HG03060 (cell line): Measurements from ENCODE around the gene ROBO1.

Experiments
- ATAC-seq: cut with Tn5 transposase; IDR thresholded peaks from one replicate; pipeline ENCODE4 v1.9.1; 2021; ENCODE audit warnings: low read depth, moderate number of reproducible peaks; ENCODE audit not compliant: unreplicated experiment

ROBO1 gene

DNA sequence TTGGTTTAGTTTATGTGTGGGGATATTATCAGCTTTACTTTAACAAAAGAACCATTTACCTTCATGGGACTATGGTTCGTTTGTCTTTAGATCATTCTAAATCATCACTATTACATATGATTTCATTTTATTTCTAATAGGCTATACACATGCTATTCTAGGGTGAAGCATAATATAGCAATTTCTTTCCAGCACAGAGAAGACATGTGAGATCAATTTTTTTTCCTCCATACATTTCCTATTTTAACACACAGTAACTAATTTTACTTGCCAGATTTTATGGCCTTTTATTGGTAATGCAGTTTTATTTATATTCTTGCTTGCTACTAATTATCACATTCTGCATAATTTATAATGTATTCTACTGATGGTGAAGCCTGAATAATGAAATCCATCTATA lies 287.1 kb downstream of the ROBO1 start:
- no peak for ATAC-seq

DNA sequence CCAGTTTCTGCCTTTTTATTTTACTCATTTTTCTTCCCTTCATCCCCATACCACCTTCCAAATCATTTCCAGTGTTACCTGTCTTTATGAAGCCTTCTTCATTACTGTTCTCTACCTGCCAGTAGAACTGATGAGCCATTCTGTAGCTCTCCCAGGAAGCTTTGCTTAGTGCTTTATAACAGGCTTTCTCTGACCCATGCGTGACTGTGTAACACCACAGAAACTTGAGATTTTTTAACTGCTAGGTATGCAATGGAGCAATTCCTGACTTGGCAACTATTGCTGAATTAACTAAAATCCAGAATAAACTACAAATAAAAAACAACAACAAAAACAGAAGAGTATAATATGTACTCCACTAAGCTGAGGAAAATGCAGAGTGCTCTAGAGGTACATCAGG lies 289.2 kb downstream of the ROBO1 start:
- ATAC-seq: no peak

DNA sequence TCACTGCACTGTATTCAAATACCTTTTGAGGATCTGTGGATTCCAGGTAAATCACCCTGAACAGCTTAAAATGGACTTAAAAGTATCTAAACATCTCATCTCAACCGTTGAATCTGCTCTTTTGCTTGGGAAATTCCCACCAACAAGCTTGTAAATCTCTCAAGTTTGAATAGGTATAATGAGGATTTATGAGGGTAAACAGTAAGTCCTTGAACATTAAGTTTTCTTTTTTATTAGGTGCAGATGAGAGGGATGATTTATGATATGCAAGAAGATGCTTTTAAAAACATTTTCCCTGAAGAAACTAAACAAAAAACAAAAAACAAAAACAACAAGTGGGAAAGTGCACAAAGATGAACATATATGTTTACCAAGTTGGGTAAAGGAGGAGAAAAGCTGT lies 290.6 kb downstream of the ROBO1 start:
- no peak for ATAC-seq

DNA sequence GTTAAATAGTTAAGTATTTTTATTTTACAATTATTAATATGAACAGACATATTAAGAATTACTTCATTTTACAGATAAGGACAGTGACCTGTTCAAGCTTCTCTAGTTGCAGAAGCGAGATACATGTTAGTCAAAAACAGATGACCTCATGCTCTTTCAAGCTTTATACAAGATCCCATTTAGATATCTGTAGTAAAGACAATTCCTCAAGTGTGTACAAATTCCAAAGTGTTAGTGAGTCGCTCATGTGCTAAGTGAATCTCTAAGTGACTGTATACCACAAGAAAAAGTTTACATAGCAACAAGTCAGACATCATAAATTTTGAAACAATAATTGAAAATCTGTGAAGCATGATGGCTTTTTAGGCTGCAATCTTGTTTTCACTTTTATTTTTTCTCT lies 293.8 kb downstream of the ROBO1 start:
- no peak for ATAC-seq

DNA sequence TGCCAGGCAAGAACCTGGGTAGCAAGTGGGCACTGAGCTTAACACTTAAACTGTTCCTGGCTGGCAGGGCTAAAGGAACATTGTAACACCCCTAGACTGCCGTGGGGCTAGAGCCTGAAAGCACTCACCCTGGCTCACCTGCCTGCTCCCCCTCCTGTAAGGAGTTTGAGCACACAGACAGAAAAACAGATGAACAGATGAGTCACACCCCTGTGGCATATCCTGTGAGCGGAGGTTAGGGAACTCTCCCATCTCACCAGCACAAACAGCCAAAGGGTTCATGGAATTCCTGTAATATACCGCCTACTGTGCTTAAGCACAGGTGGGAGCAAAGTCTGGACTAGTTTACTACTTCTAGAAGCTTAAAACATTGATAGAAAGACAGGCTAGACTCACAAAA lies 300.1 kb downstream of the ROBO1 start:
- ATAC-seq: no peak

DNA sequence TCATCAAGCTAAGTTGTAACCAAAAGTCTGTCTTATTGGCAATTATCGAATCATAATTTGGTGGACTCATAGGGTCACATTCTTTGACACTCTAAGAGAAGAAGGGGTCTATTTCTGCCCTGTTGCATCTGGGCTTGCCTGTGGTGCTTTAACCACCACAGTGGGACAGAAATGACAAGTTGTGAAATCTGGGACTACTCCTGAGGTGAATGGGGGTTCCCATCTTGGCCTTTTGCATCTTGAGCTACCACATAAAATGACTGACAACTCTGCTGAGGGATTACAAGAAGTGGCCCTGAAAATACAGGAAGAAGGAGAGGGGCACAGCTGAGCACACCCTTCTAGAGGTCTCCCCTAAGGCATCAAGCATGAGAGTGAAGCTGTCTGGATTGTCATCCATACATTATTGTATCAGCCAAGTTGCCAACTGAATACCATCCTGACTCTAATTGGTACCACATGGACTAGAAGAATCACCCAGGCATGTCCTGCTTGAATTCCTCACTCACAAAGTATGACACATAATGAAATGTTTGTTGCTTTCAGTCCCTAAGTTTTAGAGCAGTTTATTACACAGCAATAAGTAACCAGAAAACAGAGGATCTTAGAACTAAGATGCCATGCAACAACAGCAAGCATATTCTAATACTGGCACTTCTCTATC lies 306.5 kb downstream of the ROBO1 start:
- ATAC-seq: no peak

DNA sequence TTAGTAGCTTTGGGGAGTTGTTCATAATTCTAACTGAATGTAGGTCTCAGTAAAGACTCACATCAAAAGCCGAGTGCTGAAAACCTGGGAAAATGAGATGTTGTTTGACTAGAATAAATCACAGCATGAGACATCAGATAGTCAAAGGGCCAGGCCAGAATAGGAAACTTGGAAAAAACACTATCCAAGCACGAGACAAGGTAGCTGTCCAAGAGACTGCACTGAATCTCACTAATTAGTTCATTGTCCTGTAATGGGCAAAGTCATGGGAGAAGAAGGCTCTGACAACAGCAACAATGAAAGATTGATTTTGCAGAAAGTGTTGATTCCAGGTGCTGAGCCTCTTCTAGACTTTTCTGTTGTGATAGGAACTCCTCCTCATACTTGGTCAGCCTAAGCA lies 314.2 kb downstream of the ROBO1 start:
- no peak for ATAC-seq

DNA sequence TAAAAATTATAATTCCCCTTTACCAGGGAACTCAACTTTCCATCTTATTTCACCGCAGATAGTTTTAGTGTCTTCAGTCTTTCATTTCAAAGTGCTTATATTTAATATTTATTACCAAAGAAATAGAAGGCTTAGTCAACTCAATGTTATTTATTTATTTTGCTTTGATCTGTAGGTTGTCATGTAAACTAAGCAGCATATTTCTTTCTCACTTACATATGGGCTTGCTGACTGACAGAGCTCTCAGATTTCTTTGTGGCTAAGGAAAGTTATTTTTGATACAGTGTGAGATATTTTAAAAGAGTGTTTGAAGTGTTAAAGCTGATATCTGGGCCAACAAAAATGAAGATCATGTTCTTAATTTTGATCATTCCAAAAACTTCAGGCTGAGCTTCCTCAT lies 331.4 kb downstream of the ROBO1 start:
- no peak for ATAC-seq

DNA sequence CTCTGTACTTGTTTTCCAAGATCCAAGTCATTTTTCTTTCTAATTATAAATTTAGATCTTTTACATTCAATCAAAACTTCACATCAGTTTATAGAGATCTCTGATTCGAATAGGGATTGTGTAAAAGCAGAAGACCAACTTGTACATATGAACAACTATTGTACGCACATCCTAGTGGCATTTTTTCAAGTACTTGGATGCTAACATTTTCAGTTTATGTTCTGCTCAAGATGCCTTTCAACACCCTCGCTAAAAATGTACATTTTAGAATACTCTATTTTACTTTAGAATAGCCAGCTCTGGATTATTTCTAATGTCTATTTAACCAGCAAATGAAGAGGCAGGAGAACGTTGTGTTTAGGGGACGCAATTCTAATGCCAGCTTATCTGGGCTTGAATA lies 340.7 kb downstream of the ROBO1 start:
- no peak for ATAC-seq

DNA sequence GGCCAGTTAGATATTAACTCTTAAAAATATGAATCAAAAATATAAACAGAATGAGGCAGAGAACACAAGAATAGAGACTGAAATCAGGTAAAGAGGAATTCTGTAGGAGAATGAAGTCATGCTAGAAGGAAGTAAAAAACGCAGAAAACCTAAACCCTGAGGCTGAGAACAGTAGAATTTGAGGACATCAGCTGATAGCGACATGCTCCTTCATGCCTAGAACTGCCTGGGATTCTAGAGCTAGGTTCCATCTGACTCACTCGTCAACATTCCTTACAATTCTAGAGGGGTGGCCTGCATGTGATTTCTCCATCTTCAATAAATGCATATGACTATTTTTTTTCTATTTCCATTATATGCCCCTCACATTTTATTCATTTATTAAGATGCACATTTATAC lies 343.0 kb downstream of the ROBO1 start:
- ATAC-seq: no peak

DNA sequence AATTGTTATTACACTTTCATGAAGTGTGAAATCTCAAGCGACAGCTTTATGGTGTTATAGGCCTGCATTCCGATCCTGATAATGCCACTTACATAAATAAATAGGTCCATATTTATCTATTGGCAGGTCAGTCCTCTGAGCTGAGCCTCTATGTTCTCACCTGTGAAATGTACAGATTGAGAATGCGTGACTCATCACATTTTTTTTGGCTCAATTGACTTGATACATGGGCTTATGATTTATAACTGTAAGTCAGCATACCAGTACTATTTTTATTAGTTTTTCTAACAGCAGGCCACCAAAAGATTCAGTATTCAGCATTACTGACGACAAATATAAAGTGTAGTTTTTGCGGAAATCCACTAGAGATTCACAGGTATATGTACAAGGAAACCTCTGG lies 344.4 kb downstream of the ROBO1 start:
- ATAC-seq: no peak

DNA sequence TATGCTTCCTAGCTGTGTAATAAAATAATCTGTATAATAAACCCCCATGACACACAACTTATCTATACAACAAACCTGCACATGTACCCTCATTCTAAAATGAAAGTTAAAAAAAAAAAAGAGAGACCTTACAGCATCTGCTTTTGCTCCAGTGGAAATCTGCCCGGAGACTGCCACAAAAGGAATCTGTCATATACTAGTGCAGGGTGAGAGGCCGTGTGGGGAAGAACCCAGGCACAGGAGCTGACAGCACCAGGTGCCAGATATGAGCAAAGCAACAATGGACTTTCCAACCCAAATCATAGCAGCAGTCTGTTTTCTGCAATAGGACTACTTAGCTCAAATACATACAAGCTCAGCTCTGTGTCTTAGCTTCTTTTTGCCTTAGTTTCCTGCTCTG lies 346.5 kb downstream of the ROBO1 start:
- ATAC-seq: no peak

DNA sequence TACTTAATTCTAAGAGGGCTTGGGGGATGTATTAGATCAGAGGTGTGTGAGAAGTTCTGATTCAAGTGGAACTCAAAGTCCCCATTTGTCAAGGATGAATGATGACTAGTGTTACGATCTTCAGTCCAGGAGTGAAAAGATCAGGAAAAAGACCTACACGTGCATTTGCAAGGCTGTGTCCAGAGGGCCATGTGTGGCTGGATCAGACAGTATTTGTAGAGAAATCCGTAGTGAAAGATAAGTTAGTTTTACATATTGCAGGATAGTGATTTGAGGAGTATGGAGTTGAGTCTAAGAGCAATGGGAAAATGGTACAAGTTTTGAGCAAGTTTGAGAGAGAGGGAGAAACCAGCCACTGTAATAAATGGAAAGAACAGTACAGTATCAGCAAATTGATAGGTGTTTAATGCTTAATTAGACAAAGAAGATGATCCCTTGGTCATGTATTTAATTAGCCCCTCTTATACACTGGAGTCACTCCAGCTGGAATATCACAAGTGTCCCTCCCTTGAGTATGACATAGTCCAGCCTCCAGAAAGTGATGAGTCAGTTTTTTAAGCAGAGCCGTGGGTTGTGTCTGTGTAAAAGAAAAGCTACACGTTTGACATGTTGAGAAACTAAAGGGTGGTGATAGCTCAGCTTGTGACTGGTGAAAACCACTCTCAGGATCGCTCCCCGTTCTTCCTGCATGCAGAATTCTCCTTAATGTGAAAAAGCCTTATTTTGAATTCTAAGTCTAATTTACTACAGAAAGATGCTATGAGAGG lies 348.8 kb downstream of the ROBO1 start:
- no peak for ATAC-seq

DNA sequence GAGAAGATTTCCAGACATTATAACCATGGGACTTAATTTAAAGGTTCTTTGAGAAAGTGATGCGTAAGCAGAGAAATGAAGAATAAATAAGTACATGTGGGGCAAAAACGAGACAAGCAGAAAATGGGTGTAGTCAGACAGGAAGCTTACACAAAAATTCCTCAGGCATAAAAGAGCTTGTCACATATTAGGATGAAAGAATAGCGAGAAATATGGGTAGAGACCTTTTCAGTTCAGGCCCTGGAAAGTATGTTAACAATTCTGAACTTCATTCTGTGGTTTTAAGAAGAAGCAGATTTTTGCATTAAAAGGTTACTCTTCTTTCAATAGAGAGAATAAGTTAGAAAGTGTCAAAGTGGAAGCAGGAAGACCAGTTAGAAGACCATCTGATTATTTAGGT lies 352.4 kb downstream of the ROBO1 start:
- ATAC-seq: no peak

DNA sequence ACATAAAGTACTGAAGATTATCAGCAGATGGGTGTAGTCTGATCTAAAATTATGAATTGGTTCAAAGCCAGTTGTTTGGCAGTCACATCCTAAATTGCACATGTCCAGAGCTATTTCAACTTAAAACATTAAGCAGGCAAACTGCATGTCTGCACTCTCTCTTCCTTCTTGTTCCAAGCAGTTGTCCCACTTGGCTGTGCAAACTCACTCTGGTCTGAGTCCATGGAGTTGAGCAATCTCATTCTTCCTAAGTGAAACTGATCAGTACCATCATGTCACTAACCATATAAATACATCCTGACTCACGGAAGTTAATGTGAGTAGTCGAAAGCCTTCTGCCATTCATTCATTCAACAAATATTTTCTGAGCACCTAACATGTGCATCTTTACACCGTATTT lies 353.0 kb downstream of the ROBO1 start:
- ATAC-seq: no peak

DNA sequence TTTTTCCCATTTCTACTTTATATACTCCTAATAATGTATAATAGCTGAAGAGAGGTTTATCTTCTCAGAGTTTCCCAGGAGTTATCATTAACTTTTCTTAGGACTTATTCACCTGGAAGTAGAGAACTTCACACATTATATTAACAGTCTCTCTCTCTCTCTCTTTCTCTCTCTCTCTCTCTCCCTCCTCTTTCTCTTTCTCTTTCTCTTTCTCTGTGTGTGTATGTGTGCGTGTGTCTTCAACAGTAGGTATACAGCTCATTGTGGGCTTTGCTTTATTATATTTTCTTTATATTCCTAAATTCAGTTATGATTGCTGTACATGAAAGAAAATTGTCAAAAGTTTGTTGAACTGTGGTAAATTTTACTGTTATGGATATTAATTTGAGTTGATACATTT lies 353.8 kb downstream of the ROBO1 start:
- ATAC-seq: no peak

DNA sequence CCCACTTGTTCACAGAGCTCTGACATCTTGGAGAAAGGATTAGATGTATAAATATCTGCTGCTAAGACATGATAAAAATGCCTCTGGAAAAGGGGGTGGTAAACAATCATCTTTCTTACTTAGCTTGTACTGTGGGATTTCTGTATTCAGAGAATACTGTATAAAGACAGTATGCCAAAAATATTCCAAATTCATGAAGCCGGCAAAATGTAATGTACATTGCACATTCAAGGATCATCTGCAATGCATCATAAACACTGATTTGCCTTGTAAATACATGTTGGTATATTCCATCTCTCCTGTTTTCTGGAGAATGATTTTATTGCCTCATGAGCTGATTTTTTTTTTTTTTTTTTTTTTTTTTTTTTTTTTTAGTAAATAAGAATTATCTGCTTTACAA lies 355.3 kb downstream of the ROBO1 start:
- no peak for ATAC-seq

DNA sequence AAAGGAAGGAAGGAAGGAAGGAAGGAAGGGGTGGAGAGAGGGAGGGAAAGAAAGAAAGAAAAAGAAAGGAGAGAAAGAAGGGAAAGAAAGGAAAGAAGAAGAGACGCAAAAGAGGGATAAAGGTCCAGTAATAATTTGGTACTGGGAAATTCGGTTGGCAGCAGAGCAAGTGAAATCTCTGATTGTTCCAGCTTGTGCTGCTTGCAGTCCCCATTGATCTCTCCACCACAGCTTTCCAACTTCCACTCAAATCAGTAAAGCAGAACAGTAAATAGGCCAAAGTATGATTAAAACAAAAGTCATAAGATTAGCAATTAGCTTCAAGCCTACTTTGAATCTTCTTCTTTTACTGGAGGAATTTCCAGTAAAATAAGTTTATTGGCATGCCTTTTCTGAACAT lies 357.2 kb downstream of the ROBO1 start:
- ATAC-seq: no peak

DNA sequence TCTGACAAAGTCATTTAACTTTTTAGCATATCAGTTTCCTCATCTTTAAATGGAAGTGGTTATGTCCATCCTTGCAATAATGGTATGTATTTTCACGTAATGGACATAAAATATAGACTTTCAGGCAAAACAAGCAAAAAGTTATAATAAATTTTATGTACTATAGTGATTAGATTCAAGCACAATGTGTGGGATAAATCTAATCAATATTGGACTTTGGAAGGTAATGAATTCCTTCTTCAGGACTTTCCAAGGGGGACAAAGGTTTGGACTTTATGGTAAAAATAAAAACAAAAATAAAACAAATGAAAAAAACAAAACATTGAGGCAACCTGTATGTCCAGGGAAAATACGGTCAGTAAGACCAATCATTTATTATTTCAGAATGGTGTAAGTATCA lies 357.7 kb downstream of the ROBO1 start:
- no peak for ATAC-seq

DNA sequence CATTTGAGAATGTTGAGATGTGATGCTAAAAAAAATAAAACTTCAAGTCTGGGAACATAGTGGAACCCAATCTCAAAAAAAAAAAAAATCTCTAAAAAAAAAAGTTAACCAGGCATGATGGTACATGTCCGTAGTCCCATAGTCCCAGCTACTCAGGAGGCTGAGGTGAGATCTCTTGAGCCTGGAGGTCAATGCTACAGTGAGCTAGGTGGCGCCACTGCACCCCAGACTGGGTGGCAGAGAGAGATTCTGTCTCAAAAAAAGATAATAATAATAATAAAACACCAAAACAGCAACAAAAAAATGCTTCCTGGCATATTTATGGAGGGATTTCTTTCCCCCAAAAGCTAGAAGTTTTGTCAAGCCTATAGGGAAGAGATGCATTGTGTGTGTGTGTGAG lies 361.6 kb downstream of the ROBO1 start:
- no peak for ATAC-seq

DNA sequence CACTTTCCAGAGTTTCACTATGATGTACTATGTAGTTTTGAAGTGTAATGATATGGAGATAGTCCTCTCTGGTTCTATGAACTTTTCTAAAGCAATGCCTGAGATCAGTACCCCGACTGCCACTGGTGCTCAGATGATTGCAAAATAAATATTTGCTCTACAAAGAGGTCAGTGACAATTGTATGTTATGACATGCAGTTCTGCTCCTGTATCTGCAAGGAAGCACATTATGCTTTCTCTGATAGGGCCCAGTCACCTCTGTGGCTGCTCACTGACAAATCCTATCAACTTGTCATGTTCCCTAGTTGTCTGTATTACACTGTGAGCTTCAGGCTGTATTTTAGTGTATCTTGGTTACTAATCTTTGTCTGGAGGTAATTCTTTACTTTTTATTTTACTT lies 362.6 kb downstream of the ROBO1 start:
- ATAC-seq: no peak

DNA sequence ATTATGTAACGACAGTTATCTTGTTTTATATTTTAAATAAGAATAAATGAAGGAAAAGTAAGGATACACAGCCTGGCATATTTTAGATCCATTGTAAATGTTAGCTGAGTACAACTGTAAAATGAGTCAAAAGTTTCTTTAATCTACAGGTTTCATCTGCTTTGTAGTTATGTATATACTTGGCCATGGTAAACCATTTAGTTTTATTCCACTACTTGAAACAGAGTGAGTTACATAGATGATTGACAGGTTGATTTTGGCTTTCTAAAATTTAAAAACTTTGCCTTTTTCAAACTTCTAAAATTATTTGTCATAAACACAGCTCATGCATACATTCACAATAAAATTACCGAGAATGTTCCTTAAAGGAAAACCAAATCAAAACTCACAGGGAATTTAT lies 371.2 kb downstream of the ROBO1 start:
- ATAC-seq: no peak
